Heart right ventricle (tissue), 16 donors: ENCODE data around the gene COQ9. TPM values are rescaled to one million over a fixed set of nuclear protein-coding genes. Genes with fewer than 3 reads are reported as not detected.

Experiments
- ATAC-seq, 8 donors: fragments of 200-7000 bp; cut with Tn5 transposase; one replicate each; pipeline ENCODE4 v1.9.1; 2020; ENCODE audit warnings: mild to moderate bottlenecking in 8 of 8, moderate library complexity in 8 of 8, moderate number of reproducible peaks in 1 of 8
- DNase-seq, 2 donors: peaks; one replicate each; pipeline ENCODE4 v3.0.0-alpha.2; 2020
- H3K27ac ChIP-seq, 10 donors: fragments of 200-600 bp; sonication (generic) in 2 of 10; one replicate each; pipeline versions ENCODE4 v1.5.0 to v1.8.0; 2020 to 2022; ENCODE audit warnings: mild to moderate bottlenecking in 3 of 10
- H3K27me3 ChIP-seq, 7 donors: fragments of 200-600 bp; one replicate each; pipeline ENCODE4 v1.8.0; 2021 to 2022; ENCODE audit warnings: mild to moderate bottlenecking in 2 of 7
- H3K36me3 ChIP-seq, 9 donors: fragments of 200-600 bp; sonication (generic) in 1 of 9; one replicate each; pipeline versions ENCODE4 v1.5.0 to v1.8.0; 2020 to 2022; ENCODE audit warnings: mild to moderate bottlenecking in 2 of 9
- H3K4me1 ChIP-seq, 9 donors: fragments of 200-600 bp; sonication (generic) in 1 of 9; one replicate each; pipeline versions ENCODE4 v1.5.0 to v1.8.0; 2020 to 2022; ENCODE audit warnings: mild to moderate bottlenecking in 4 of 9
- H3K4me3 ChIP-seq, 10 donors: fragments of 200-600 bp; sonication (generic) in 2 of 10; one replicate each; pipeline versions ENCODE4 v1.5.0 to v1.8.0; 2020 to 2022; ENCODE audit warnings: mild to moderate bottlenecking in 7 of 10, moderate library complexity in 2 of 10
- H3K9me3 ChIP-seq, 11 donors: fragments of 200-600 bp in 10 of 11; sonication (generic) in 2 of 11; one replicate each; pipeline versions ENCODE4 v1.5.0 to v1.8.0; 2013 to 2022; ENCODE audit warnings: mild to moderate bottlenecking in 2 of 11, control low read depth in 1 of 11, moderate library complexity in 1 of 11
- WGBS, 2 donors: extraction: QIAGEN DNeasy Blood & Tissue Kit; methylation state at CpG; one replicate each; pipeline ENCODE4 v1.1.7; 2013; ENCODE audit warnings: inconsistent platforms in 1 of 2; 5-methylcytosine and 5-hydroxymethylcytosine counted together
- intact Hi-C, 10 donors: fragments of 100-400 bp; cut with DNase I; formaldehyde crosslinking; loops; one replicate each; pipeline versions ENCODE4 v1.11.1 to v1.14.2; 2022
- polyA plus RNA-seq, 2 donors: library from polyadenylated mRNA; stranded (reverse); fragments of 200-250 nt; gene quantifications; one replicate each; pipeline ENCODE4 v1.2.3, GENCODE V29; 2013
- total RNA-seq, 10 donors: library from RNA; stranded (reverse); fragmentation: NEBNext Ultra II Directional in 3 of 10; extraction: Animal tissue kit (Norgen Biotek cat#: 25700) in 3 of 10; gene quantifications; one replicate each; pipeline versions ENCODE4 v1.2.1 to v1.2.4, GENCODE V29; 2021 to 2023
- TF ChIP-seq, protein P1 (sequence below), 9 donors: fragments of 200-600 bp; sonication (generic) in 2 of 9; IDR thresholded peaks; one replicate each; pipeline versions ENCODE4 v1.5.0 to v1.8.0; 2021 to 2022; ENCODE audit warnings: antibody characterized with exemption in 9 of 9, mild to moderate bottlenecking in 5 of 9, moderate library complexity in 1 of 9
- donor health status: Arrhythmogenic right ventricular cardiomyopathy.
- donor health status: ischemic (EF 13 %, LVEDD 7.1; RV severe dilation, severe dysfunction).
- donor health status: healthy with polysubstance abuse.
- donor health status: DM: no; HTN: yes; CAD: no.
- donor health status: DM: no; HTN: no; CAD: no.
- donor health status: ischemic (EF 25% LVEDD 6.9; RV normal size, moderate dysfunction).
- donor health status: ischemic (EF 25% LVEDD 5.7; RV mildly dilated, moderate dysfunction).
- donor health status: healthy.
- donor health status: DM: yes; HTN: yes; CAD: no.
- donor health status: Ischemic cardiomyopathy.
- donor health status: ischemic (EF 35%, LVEDD 5.7; RV mildly dilated, moderate dysfunction).
- donor health status: nonischemic (EF 11% LVEDD 7.7; RV severe dilation, severe dysfunction).
- donor health status: DM: yes; HTN: yes; CAD: no.
- donor health status: PGD.
- donor health status: ischemic (EF 29% LVEDD 5.4; RV normal size, mild dysfunction).
- donor health status: nonischemic (EF 23%, LVEDD 6.1; RV moderate dilation, normal function).

COQ9 gene
- total and polyA plus RNA-seq, 12 donors: 135 to 475 (median 207) TPM

GRCh38 chr16:57413733-57414132 lies 33.5 kb upstream of the COQ9 start:
- Histone ChIP-seq H3K4me3 (no peak overlapping the region), H3K27ac (no peak overlapping the region), H3K27me3 (no peaks in the 10 kb centered on the region), H3K36me3 (no peaks in the 10 kb centered on the region), H3K4me1 (peaks cover 14 to 51% (median 44%) of the 10 kb centered on the region in 9 donors), H3K9me3 (no peaks in the 10 kb centered on the region)
- TF ChIP-seq, protein P1, sequence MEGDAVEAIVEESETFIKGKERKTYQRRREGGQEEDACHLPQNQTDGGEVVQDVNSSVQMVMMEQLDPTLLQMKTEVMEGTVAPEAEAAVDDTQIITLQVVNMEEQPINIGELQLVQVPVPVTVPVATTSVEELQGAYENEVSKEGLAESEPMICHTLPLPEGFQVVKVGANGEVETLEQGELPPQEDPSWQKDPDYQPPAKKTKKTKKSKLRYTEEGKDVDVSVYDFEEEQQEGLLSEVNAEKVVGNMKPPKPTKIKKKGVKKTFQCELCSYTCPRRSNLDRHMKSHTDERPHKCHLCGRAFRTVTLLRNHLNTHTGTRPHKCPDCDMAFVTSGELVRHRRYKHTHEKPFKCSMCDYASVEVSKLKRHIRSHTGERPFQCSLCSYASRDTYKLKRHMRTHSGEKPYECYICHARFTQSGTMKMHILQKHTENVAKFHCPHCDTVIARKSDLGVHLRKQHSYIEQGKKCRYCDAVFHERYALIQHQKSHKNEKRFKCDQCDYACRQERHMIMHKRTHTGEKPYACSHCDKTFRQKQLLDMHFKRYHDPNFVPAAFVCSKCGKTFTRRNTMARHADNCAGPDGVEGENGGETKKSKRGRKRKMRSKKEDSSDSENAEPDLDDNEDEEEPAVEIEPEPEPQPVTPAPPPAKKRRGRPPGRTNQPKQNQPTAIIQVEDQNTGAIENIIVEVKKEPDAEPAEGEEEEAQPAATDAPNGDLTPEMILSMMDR (IDR thresholded peaks at IDR 0.05): no peak
- ATAC-seq (no peak), DNase-seq (no peak)
- WGBS, 2 donors: 79 to 80% methylated on average over 7 of the region's 7 CpGs
- intact Hi-C loops: loop anchor here in 4 of 10 donors (2.0 to 10.0 kb wide), 3 partner anchors 111 to 329 kb away; partner anchors contain the start of gene ARL2BP (in 1 of the 4)

DNA sequence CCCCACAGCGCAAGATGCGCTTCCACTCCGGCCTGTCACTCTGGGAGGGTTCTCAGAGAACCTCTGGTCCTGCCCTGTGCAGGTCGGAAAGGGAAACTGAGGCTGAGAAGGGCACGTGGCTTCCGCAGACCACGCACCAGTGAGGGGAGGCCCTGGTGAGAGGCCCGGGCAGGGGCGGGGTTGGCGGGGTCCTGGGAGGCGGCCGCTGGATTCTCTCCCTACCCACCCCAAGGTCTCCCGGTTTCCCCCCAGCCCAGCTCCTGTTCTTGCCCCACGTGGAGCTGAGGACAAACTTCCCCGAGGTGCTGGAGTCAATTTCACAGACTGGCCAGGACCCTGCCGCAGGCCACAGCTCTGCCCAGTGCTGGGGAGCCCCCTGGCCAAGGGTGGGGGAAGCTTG lies 31.2 kb upstream of the COQ9 start:
- peak overlapping the region in 3 of 10 donors; percentile 43 to 58 (median 57) for H3K27ac ChIP-seq

DNA sequence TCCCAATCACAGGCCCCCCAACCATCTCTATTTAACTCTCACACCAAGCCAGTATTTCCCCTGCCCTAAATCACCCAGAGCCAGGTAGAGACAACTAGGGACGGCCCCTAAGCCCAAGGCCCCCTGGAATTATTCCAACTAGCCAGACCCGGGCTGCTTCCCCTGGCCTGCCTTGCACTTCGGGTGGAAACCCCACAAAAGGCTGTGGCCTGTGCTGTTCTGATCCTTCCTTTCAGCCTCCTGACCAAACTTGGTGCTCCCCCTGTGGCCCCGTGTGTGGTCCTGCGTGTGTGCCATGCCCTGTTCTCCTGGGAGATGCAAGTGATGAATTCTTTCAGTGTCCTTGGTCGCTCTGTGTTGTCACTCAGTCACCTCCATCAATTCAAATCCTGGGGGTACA lies 27.8 kb upstream of the COQ9 start:
- Histone ChIP-seq H3K4me1 (peaks cover 11 to 57% (median 39%) of the 10 kb centered on the region in 9 donors), H3K9me3 (no peaks in the 10 kb centered on the region), H3K36me3 (no peaks in the 10 kb centered on the region), H3K27ac (peak overlapping the region in 2 of 10 donors; percentile 3 to 33), H3K4me3 (no peak overlapping the region), H3K27me3 (no peaks in the 10 kb centered on the region)
- intact Hi-C loops: loop anchor here in 9 of 10 donors (1.0 to 10.0 kb wide), 8 partner anchors 47 to 335 kb away; partner anchors contain the start of genes CX3CL1 (in 3 of the 9) and ARL2BP (in 1 of the 9)
- ATAC-seq: no peak
- WGBS, 2 donors: 78% methylated on average over 6 of the region's 6 CpGs
- no peak for DNase-seq
- TF ChIP-seq, protein P1 (IDR thresholded peaks at IDR 0.05): no peak

More for the DNA sequence above, 31.2 kb upstream of the COQ9 start:
- DNase-seq (no peak), ATAC-seq (peak in 4 of 8 donors; percentile 1 to 4 (median 3))
- H3K27me3 ChIP-seq: no peaks in the 10 kb centered on the region
- H3K36me3 ChIP-seq: no peaks in the 10 kb centered on the region
- intact Hi-C loops: loop anchor here in 8 of 10 donors (2.0 to 10.0 kb wide), 6 partner anchors 43 to 331 kb away; partner anchors contain the start of genes CX3CL1 (in 4 of the 8) and ARL2BP (in 1 of the 8)
- no peaks in the 10 kb centered on the region for H3K9me3 ChIP-seq
- peaks cover 11 to 40% (median 32%) of the 10 kb centered on the region in 9 donors for H3K4me1 ChIP-seq
- no peak overlapping the region for H3K4me3 ChIP-seq
- TF ChIP-seq, protein P1 (IDR thresholded peaks at IDR 0.05): no peak
- 86 to 88% methylated on average over 16 of the region's 16 CpGs for WGBS, 2 donors

GRCh38 chr16:57422026-57422944 lies 25.0 kb upstream of the COQ9 start:
- DNase-seq (peak in 1 of 2 donors; percentile 57), ATAC-seq (peak in 4 of 8 donors; percentile 36 to 65 (median 48))
- WGBS, 2 donors: 35 to 36% methylated on average over 10 of the region's 10 CpGs
- peak overlapping the region in 1 of 10 donors; percentile 41 for H3K27ac ChIP-seq
- H3K9me3 ChIP-seq: no peaks in the 10 kb centered on the region
- H3K4me3 ChIP-seq: no peak overlapping the region
- H3K4me1 ChIP-seq: peaks cover 8 to 51% (median 37%) of the 10 kb centered on the region in 9 donors
- intact Hi-C loops: loop anchor here in 4 of 10 donors (1.0 to 10.0 kb wide), 3 partner anchors 95 to 337 kb away; no protein-coding TSS in a partner anchor
- H3K27me3 ChIP-seq: no peaks in the 10 kb centered on the region
- TF ChIP-seq, protein P1 (IDR thresholded peaks at IDR 0.05): peak; percentile 15 to 82 (median 70)
- peaks cover 0 to 12% (median under 1%) of the 10 kb centered on the region in 9 donors for H3K36me3 ChIP-seq
